GM12872 (cell line): Measurements from ENCODE around the gene MARS1.

Source experiments
- CTCF ChIP-seq: IDR thresholded peaks from 3 replicates; pipeline ENCODE4 v1.5.1; 2011; ENCODE audit warnings: low read depth, mild to moderate bottlenecking, low read length, moderate library complexity; ENCODE audit not compliant: insufficient read depth

Gene MARS1

GRCh38 chr12:57534250-57534649 is 46.4 kb downstream of the MARS1 start:
- no peak for TF ChIP-seq CTCF

GRCh38 chr12:57534991-57535543 is 47.2 kb downstream of the MARS1 start:
- TF ChIP-seq CTCF = no peak

- TF ChIP-seq CTCF = no peak
Observed at GRCh38 chr12:57535764-57536596, 48.1 kb downstream of the MARS1 start.

GRCh38 chr12:57536597-57536942 is 48.7 kb downstream of the MARS1 start:
- no peak for TF ChIP-seq CTCF

GRCh38 chr12:57539134-57539768 is 51.4 kb downstream of the MARS1 start:
- TF ChIP-seq CTCF = no peak

- TF ChIP-seq CTCF = no peak
Observed at GRCh38 chr12:57541001-57541400, 53.1 kb downstream of the MARS1 start.

GRCh38 chr12:57541717-57542116 is 53.8 kb downstream of the MARS1 start:
- TF ChIP-seq CTCF = no peak
